Activated T-cell treated with anti-CD3 and anti-CD28 coated beads, Interleukin-2, amount 50 U/mL, for 48 hours (primary cell): ENCODE measurements around the gene KBTBD4.
"Not testable (repeated sequence)": the region's sequence is repeated elsewhere in the genome, so short reads cannot be mapped to it uniquely, and the experiment has no call there.

ENCODE experiments used
- DNase-seq, 2 experiments: peaks; one replicate each; pipeline ENCODE4 v3.0.0-alpha.2; 2020

The KBTBD4 gene

DNA sequence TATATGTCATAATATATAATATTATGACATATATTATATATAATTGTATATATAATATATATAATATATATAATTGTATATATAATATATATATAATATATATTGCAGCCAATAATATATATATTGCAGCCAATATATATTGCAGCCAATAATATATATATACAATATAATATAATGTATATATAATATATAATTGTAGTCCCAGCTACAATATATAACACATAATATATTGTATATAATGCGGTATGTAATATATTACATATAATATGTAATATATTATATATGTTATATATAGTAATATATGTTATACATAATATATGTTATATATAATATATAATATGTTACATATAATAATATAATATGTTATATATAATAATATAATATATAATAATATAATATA lies 20.1 kb downstream of the KBTBD4 start:
- DNase-seq = no peak

DNA sequence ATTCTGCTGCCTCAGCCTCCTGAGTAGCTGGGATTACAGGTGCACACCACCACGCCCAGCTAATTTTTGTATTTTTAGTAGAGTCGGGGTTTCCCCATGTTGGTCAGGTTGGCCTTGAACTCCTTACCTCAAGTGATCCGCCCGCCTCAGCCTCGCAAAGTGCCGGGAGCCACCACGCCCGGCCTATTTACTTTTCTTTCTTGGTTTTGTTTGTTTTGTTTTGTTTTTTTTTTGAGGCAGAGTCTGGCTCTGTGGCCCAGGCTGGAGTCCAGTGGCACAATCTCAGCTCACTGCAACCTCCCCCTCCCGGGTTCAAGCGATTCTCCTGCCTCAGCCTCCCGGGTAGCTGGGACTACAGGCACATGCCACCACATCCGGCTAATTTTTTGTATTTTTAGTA lies 21.8 kb downstream of the KBTBD4 start:
- DNase-seq = not testable (repeated sequence)

DNA sequence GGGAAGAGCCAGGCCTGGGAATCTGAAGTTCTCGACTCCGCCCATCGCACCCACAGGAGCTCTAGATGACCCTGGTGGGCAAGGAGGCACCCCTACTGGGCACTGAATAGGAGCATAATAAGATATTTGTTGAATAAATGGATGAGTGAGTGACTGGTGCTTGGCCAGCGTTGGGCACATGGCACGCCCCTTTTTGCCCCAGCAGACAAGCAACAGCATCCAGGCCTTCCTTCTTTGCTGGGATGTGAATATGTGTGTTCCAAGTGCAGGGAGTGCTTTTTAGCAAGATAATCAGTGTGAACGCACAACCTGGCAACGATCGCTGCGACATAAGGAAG lies 25.4 kb downstream of the KBTBD4 start:
- no peak for DNase-seq

DNA sequence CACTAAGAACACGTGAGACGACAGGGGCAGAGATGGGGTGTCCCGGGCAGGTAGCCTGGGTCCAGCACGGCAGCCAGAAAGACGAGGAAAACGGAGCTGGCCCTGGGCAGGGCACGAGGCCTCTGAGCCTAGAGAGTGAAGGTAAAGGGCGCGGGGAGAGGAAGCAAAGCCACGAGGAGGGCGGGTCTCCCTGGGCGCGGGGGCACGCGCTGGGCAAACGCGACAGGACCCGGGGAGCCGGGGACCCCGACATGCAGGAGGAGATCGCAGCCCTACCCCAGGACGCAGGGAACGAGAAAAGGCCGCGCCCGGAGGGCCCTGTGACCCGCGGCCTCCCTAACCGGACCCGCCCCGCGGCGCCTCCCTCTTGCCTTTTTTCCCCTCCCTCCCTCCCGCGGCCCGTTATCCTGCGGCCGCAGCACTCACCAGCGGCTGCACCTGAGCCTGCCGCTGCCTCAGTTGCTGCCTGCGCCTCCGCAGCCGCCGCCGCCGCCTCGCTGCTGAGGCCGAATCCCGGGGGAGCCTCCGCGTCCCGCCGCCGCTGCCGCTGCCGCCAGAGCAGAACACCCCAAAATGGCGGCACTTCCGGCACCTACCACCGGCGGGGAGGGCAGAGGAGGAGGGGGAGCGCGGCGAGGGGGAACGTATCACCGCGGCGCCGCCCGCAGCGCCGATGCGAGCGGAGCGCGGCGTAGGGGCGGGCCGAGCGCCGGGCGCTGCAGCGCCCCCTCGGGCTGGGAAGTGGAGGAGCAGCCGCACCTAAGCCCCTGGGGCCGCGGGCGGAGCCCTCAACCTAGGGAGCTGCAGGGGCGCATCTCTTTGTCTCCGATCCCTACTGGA lies 26.0 kb downstream of the KBTBD4 start, which contains the start of gene CELF1:
Gene CELF1 (minus strand): TSS at position 567 of the 840 bp plus-strand sequence. CDS start 53,609 bp downstream, outside the sequence.
- peak; percentile 94 to 96 for DNase-seq

DNA sequence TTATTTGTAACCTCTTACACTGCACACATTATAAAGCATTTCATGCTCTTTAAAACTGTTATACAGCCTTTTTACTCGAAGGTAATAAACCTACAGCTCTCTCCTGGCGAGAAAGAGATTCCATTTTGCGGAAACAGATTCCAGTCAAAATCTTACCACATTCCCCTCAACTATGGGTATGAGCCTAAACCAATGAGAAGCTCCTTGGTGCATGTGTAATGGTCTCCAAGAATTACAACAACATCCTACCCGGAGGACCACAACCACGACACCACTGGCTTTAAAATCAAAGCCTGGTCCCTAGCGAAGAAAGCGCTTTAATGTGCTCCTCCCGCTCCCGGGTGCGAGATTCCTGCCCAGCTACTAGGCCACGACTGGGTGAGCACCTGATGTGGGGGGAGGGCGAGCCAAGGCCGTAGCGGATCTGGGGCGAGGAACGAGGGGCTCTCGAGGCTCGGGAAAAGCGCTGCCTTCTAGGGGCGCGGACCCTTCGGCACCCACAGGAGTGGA lies 26.7 kb downstream of the KBTBD4 start:
- no peak for DNase-seq

DNA sequence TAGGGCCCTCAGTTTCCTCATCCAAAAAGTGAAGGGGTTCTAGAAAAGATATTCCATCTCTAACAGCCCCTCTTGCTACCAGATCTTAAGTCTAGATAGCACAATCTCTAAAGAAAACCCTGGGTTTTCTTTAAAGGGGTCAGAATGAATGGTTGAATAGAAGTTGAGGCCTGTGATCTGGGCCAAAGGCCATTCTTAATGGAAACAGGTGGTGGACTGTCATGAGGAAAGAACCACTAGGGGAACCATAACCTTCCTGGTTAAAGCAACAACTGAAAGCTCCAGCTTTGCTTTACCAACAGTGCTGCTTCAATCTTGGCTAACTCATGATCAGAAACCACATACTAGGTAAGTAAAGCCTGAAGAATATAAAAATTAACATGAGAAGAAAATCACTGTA lies 27.7 kb downstream of the KBTBD4 start:
- DNase-seq = no peak

DNA sequence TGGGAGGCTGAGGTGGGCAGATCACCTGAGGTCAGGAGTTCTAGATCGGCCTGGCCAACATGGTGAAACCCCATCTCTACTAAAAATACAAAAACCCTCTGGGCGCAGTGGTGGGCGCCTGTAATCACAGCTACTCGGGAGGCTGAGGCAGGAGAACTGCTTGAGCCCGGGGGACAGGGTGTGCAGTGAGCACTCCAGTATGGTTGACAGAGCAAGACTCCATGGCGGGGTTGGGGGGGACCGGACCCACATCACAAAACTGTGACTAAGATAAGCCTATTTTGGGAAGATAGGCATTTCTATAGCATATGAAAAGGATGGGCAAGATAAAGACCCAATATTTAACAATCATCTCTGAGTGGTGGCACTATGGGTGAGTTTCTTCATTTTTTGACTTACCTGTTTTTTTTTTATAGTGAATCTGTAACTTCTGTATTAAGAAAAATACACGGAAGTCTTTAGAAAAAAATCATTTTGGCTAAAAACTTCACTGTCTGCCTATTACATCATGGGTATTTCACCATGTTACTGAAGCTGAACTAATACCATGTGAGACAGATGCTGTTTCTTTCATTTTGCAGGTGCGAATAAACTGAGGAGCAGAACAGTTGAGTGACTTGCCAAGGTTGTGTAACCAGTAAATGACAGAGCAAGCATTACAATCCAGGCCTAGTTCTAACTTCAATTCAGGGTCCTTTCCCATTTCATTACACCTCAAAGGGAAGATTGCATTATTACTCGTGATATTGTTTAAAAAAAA lies 28.3 kb downstream of the KBTBD4 start:
- no peak for DNase-seq

DNA sequence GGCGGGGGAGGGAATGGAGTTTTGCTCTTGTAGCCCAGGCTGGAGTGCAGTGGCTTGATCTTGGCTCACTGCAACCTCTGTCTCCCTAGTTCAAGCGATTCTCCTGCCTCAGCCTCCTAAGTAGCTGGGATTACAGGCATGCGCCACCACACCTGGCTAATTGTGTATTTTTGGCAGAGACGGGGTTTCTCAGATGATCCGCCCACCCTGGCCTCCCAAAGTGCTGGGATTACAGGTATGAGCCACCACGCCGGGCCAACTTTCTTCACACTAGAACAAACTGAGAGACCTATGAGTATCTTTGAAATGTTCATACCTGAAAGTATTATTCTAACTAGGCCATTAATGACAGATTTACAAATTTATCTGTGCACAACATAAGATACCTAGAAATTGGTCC lies 32.5 kb downstream of the KBTBD4 start:
- not testable (repeated sequence) for DNase-seq

DNA sequence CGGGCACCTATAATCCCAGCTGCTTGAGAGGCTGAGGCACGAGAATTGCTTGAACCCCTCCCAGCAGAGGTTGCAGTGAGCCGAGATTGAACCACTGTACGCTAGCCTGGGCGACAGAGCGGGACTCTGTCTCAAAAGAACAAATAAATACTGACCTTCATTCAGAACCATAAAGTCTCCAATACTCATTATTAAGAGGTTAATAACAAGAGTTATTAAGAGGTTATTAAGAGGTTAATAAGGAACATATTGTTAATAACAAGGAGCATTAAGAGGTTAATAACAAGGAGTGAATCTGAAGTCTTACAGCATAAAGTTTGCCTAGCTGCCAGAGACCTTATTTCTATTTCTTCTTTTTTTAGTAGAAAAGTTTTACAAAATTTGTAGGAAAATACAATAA lies 33.5 kb downstream of the KBTBD4 start:
- DNase-seq = no peak

DNA sequence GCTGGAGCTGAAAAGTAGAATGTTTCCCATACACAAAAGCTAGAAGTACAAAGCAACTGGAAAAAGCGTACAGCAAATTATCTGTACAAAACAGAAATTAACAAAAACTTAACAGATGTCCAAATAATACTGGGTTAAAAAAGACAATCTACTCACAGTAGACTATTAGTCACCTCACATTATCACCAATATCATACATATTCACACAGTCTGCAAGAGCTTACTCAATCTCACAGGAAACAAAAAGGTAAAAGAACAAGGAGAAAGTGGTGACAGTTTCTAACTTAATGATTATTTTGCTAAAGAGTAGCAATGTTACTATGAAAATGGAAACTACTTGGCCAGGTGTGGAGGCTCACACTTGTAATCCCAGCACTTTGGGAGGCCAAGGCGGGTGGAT lies 37.7 kb downstream of the KBTBD4 start:
- no peak for DNase-seq

DNA sequence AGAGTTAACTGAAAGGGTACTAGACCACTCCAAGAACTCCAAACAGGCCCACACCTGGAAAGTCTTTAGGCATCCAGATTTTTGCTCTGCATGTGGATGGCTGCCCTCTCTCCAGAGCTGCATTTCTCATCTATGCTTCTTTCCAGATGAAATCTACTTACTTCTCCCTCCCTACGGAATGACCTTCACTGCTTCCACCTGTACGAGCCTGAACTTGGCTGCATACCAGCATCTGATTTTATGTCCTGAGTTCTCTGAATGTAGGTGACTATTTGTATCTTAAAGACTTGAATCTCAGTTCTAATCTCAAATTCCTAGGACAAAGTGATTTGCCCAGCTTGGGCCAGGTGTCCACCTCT lies 39.1 kb downstream of the KBTBD4 start:
- no peak for DNase-seq

DNA sequence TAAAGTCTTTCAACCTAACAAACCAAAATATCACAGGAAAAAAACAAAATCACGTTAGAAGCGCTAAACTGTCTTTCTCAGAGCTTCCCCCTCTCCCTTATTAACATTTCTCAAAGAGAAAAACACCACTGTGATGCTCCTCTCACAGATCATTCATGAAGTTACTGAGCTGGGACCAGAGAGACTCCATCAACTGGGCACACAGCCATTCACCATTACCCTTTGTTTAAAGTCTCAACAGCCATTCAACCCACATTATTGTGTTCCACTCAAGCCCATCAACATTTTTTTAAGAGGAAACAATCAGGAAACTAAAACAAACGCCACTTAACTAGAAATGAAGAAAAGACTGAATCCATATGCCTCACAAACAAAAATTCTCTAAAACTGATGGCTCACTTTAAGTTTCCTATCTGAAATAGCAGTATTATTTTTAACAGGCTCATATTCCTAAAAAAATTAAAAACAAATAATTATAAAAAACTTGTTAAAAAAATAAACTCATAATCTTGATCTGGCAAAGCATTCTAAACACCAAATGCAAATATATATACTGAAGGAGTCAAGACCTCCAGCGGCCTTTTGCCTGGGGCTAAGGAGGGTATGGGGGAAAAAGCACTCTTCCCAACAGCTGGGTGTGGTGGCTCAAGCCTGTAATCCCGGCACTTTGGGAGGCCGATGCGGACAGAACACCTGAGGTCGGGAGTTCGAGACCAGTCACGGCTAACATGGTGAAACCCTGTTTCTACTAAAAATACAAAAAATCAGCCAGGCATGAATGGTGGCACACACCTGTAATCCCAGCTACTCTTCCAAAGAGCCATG lies 39.8 kb downstream of the KBTBD4 start:
- DNase-seq = no peak

DNA sequence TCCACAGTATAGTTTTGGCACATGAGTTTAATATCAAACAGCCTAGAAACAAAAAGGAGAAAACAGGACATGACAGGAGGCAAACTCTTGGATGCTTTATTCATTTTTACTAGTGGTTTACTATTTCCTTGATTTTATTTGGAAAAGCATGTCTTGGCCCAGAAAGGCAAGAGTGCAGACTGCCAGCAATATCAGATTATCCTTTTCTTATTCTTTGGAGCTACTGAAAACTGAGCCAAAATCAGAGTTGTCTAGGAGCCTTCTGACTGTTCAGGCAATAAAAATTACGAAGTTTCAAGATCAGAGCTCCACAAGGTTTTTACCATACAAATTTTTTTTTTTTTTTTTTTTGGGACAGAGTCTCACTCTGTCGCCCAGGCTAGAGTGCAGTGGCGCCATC lies 41.9 kb downstream of the KBTBD4 start:
- DNase-seq = no peak

DNA sequence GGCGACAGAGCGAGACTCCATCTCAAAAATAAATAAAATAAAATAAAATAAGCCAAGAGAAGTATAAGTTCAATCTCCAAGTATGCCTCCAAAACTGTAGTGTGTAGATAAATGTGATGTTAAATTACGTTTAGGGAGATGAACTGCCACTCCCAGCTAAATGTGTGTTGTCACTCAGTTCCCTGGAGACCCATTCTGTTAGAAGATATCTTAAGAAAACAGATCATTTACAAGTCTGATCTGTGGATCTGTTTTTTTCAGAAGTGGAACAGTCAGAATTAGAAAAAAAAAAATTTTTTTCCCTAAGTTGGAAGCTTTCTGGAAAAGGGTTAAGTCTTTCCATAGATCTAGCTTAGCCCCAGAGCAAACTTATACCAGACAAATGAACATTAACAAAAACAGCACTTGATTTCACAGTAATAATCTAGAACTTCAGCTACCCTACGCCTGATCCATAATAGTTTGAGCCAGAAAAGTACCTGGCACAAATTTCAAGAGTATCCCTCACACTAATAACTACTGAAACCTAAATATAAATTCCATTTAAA lies 44.0 kb downstream of the KBTBD4 start:
- no peak for DNase-seq

DNA sequence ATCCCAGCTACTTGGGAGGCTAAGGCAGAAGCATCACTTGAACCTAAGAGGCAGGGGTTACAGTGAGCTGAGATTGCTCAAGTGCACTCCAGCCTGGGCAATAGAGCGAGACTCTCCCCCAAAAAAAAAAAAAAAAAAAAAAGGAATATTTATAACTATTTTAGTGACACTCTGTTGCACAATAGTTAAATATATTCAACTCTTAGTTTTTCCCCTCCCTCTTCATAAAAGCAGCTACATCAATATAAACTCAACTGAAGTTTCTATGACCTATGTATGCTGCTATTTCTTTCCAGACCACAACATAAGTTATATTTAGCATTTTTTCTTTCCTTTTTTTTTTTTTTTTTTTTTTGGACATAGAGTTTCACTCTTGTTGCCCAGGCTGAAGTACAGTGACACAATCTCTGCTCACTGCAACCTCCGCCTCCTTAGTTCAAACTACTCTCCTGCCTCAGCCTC lies 45.0 kb downstream of the KBTBD4 start:
- no peak for DNase-seq

DNA sequence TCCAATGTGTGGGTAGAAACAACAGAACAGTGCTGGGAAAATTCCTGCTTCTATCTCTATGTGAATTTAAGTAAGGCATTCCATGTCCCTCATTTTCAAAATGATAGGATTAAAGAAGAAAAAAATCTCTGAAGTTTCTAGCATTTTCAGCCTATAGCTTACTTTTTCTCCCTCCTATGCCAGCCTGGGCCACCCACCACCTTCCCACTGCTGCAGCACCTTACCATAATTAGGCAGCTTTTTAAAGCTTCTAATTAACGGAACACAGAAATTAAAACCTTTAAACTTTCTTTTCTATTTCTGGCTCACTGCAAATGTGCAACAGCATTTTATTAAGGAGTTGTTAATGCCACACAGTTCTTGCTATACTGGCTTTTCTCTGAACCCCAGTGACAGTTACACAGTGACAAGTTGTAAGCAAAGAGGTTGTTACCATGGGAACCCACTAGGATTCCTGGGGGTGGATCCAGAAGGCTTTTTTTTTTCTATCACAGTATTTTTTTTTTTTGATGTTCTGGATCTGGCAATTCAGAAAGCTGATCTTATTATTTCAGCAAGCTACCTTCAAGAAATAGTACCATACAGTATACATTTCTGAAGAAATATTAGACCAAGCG lies 46.1 kb downstream of the KBTBD4 start:
- no peak for DNase-seq

DNA sequence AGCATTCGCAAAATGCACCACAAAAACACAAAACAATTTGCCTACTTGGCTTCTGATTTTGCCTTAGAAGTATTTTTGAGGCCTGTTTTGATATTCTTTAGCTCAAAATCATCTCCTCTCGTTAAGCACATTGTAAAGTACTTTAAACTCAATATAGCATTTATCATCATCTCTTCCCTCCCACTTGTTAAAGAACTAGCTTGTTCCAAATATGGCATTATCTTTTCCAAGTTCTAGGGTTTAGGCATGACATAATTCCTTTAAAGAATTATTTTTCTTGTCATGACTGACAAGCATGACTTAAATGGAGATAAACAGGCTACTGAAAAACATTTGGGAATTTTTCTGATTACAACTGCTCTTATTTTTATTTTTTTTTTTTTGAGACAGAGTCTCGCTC lies 47.1 kb downstream of the KBTBD4 start:
- DNase-seq = no peak

DNA sequence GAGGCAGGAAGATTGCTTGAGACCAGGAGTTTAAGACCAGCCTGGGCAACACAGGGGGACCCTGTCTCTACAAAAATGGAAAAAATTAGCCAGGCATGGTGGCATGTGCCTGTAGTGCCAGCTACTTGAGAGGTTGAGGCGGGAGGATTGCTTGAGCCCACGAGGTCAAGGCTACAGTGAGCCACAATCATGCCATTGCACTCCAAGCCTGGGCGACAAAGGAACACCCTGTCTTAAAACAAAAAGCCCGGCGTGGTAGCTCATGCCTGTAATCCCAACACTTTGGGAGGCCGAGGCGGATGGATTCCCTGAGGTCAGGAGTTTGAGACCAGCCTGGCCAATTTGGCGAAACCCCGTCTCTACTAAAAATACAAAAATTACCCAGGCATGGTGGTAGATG lies 48.0 kb downstream of the KBTBD4 start:
- not testable (repeated sequence) for DNase-seq

DNA sequence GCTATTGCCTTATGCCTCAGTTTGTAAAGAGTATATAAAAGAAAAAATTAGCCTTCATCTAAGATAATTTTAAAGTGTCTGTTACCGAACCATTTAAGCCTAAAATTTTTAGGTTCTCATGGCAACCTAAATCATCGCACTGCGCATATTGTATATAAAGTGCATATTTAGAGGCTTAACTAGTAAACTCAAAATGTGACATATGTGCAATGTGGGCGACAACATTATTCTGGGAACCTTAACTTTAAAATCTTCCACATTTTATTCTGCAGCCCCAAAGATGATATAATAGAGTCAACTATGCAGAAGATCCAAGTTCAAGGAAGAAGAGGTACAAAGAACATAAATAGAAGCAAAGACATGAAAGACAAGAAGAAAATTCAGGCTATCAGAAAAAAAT lies 48.8 kb downstream of the KBTBD4 start:
- DNase-seq = no peak

DNA sequence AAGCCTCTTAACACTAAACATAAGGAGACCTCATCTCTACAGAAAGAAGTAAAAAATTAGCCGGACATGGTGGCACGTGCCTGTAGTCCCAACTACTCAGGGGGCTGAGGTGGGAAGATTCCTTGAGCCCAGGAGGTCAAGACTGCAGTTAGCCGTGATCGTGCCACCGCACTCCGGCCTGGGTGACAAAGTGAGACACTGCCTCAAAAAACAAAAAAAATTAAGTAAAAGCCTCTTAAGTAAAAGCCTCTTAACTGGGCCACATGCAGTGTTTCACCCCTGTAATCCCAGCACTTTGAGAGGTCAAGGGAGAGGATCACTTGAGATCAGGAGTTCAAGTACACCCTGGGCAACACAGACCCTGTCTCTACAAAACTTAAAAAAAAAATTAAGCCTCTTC lies 51.6 kb downstream of the KBTBD4 start:
- DNase-seq = peak in 1 of 2 experiments; percentile 11

DNA sequence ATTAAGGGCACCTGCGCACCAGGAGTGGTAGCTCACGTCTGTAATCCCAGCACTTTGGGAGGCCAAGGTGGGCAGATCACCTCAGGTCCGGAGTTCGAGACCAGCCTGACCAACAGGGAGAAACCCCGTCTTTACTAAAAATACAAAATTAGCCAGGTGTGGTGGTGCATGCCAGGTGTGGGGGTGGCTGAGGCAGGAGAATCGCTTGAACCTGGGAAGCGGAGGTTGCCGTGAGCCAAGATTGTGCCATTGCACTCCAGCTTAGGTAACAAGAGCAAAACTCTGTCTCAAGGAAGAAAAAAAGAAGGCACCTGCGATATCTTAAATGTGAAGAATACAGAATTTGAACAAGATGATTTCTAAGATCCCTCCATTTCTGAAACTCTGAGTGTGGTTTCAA lies 52.7 kb downstream of the KBTBD4 start:
- DNase-seq = peak in 1 of 2 experiments; percentile 8

DNA sequence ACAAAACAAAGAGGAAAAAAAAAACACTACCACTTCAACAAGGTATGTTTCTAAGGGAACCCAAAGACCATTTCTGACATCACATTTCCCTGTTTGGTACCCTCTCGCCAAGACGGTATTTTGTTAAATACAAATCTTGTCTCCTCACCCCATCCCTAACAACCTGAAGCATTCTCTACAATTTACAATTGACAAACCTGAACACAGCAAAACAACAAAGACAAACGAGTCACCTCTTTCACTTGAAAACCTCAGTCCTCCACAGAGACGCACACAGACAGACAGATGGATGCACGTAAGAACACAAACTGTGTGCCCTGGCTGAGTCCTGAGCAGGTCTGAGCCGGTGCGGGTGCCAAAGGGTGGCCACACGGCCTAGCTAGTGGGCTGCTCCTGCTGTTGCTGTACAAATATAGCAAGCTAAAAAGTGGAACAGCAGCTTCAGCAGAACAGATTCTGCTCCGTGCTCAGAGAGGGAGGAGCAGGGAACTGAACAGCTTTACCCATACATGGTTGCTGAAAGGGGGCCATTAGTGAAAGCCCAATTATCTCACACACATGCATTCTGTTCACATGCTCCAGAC lies 54.4 kb downstream of the KBTBD4 start:
- peak; percentile 37 to 42 for DNase-seq
